Urinary bladder (tissue), 4 donors: Measurements from ENCODE around the gene AMACR. TPM values are rescaled to one million over a fixed set of nuclear protein-coding genes. Genes with fewer than 3 reads are reported as not detected.

ENCODE experiments used
- DNase-seq: peaks from one replicate; pipeline ENCODE4 v3.0.0-alpha.2; 2015; ENCODE audit errors: extremely low spot score
- H3K27ac ChIP-seq: one replicate; pipeline ENCODE4 v1.5.1; 2013; ENCODE audit warnings: low read depth, mild to moderate bottlenecking, moderate library complexity
- H3K36me3 ChIP-seq: one replicate; pipeline ENCODE4 v1.6.1; 2013; ENCODE audit warnings: mild to moderate bottlenecking, moderate library complexity; ENCODE audit not compliant: insufficient read depth
- H3K4me1 ChIP-seq: one replicate; pipeline ENCODE4 v1.6.1; 2013; ENCODE audit warnings: mild to moderate bottlenecking, moderate library complexity; ENCODE audit not compliant: insufficient read depth
- H3K4me3 ChIP-seq: one replicate; pipeline ENCODE4 v1.5.1; 2013; ENCODE audit warnings: low read depth, low read length
- WGBS: extraction: QIAGEN DNeasy Blood & Tissue Kit; methylation state at CpG from one replicate; pipeline ENCODE4 v1.1.7; 2013; 5-methylcytosine and 5-hydroxymethylcytosine counted together
- polyA plus RNA-seq: library from polyadenylated mRNA; stranded (reverse); fragments of 200-250 nt; gene quantifications from one replicate; pipeline ENCODE4 v1.2.3, GENCODE V29; 2013
- total RNA-seq: library from RNA; depleted of rRNA; stranded (reverse); fragments of >200 nt; gene quantifications from one replicate; pipeline ENCODE4 v1.2.3, GENCODE V29; 2014
- donor health status: healthy with polysubstance abuse.
- donor health status: healthy.

AMACR gene
- total and polyA plus RNA-seq, 2 donors: 11.9 to 16.2 TPM

DNA sequence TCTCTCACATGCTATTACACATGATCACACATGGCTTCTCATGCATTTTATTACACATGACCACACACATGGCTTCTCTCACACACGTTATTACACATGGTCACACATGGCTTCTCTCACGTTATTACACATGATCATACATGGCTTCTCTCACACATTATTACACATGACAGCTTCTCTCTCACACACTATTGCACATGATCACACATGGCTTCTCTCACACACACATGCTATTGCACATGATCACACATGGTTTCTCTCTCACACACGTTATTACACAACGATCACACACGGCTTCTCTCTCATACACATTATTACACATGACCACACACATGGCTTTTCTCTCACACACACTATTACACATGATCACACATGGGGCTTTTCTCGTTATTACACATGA, 22.4 kb downstream of the AMACR start:
- Histone ChIP-seq H3K4me3 (no peak overlapping the region), H3K4me1 (no peaks in the 10 kb centered on the region), H3K36me3 (no peaks in the 10 kb centered on the region), H3K27ac (no peak overlapping the region)
- DNase-seq: no peak
- 98% methylated on average over 6 of the region's 6 CpGs for WGBS

DNA sequence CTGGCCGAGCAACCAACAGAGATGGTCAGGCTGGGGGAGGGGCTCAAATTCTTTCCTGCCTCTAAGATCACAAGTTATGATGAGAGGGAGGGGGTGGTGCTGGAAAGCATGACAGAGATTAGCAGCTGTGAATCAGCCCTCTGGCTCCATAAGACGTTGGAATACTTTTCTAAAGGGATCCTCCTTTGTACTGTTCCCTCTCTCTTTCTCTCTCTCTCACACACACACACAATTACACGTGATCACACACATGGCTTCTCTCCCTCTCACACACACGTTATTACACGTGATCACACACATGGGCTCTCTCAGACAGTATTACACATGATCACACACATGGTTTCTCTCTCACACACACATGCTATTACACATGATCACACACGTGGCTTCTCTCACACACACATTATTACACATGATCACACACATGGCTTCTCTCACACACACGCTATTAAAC, 23.2 kb downstream of the AMACR start, which contains the start of gene SLC45A2:
Gene SLC45A2, minus strand, starts transcription at position 23 of the 454 bp plus-strand sequence. CDS start 110 bp downstream, outside the sequence.
- no peak within 1 kb of the TSS for H3K4me3 ChIP-seq
- no peak for DNase-seq
- H3K36me3 ChIP-seq: no peaks in the 10 kb centered on the region
- no peaks in the 10 kb centered on the region for H3K4me1 ChIP-seq
- no peak within 1 kb of the TSS for H3K27ac ChIP-seq
- 79% methylated on average over 7 of the region's 7 CpGs for WGBS

DNA sequence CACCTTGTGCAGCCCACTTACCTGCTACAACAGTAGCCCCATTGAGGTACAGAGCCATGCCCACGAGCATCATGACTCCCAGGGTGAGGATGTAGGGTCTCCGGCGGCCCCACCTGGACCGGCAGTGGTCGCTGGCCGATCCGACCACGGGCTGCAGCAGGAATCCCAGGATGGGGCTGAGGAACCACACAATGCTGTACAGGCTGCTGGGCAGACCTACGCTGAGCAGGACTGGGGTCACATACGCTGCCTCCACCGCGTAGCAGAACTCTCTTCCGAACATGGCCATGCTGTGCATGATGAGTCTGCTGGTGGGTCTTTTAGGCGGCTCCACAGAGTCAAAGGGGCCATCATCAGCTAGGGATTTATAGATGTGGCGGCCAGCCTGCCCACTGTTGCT, 23.7 kb downstream of the AMACR start:
- Histone ChIP-seq H3K36me3 (no peaks in the 10 kb centered on the region), H3K27ac (no peak overlapping the region), H3K4me3 (no peak overlapping the region), H3K4me1 (no peaks in the 10 kb centered on the region)
- DNase-seq: no peak
- 97% methylated on average over 15 of the region's 15 CpGs for WGBS

- Histone ChIP-seq H3K4me3 (no peak overlapping the region), H3K27ac (no peak overlapping the region), H3K36me3 (no peaks in the 10 kb centered on the region), H3K4me1 (no peaks in the 10 kb centered on the region)
- 61% methylated on average over 8 of the region's 8 CpGs for WGBS
- no peak for DNase-seq
Observed at GRCh38 chr5:33981408-33982162, 26.3 kb downstream of the AMACR start.

- no peaks in the 10 kb centered on the region for H3K4me1 ChIP-seq
- no peaks in the 10 kb centered on the region for H3K36me3 ChIP-seq
- DNase-seq: no peak
- no peak overlapping the region for H3K27ac ChIP-seq
- H3K4me3 ChIP-seq: no peak overlapping the region
- WGBS: 91% methylated on average over 3 of the region's 3 CpGs
Observed at GRCh38 chr5:33980030-33980429, 27.8 kb downstream of the AMACR start.

DNA sequence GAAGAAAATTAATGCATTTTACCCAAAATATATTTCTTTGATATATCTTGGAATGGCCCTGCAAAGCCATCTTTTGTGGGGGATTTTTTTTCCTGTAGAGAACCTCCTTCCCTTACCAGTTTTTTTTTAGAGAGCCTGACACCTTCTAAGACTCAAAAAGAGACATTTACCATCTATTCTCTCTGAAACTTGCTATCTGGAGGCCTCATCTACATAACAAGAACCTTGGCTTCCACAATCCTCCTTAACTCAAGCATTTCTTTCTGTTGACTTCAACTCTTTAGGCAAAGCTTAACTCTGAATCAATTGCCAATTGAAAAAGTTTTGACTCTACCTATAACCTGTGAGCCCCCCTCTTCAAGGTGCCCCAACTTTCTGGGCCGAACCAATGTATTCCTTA, 29.5 kb downstream of the AMACR start:
- H3K36me3 ChIP-seq: no peaks in the 10 kb centered on the region
- H3K4me1 ChIP-seq: no peaks in the 10 kb centered on the region
- no peak overlapping the region for H3K4me3 ChIP-seq
- H3K27ac ChIP-seq: no peak overlapping the region
- WGBS: 96% methylated on average over 1 of the region's 1 CpG
- no peak for DNase-seq

DNA sequence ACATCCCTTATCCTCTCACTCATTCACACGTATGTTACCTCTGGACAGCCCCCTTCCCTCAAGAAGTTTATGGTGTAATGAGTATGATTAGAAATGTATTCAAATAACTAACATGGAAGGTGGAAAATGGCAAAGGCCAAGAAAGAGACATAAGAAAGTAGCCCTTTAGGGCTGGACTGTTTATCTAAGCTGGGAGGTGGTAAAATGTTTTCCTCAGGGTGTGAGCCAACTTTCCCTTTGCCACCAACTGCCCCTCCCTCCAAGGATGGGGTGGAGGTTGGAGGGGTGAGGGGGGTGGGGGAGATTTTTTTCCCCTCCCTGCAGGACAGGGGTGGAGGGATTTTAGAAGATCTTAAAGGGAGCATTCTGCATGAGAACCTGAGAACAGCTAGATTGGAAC, 31.5 kb downstream of the AMACR start:
- Histone ChIP-seq H3K27ac (no peak overlapping the region), H3K4me1 (no peaks in the 10 kb centered on the region), H3K36me3 (no peaks in the 10 kb centered on the region), H3K4me3 (no peak overlapping the region)
- no peak for DNase-seq
- 66% methylated on average over 1 of the region's 1 CpG for WGBS

GRCh38 chr5:33975852-33976251, 32.0 kb downstream of the AMACR start:
- 24% methylated on average over 5 of the region's 5 CpGs for WGBS
- H3K36me3 ChIP-seq: no peaks in the 10 kb centered on the region
- DNase-seq: no peak
- no peaks in the 10 kb centered on the region for H3K4me1 ChIP-seq
- no peak overlapping the region for H3K4me3 ChIP-seq
- no peak overlapping the region for H3K27ac ChIP-seq

GRCh38 chr5:33973271-33973670, 34.6 kb downstream of the AMACR start:
- Histone ChIP-seq H3K36me3 (no peaks in the 10 kb centered on the region), H3K4me3 (no peak overlapping the region), H3K4me1 (no peaks in the 10 kb centered on the region), H3K27ac (no peak overlapping the region)
- WGBS: 81% methylated on average over 2 of the region's 2 CpGs
- DNase-seq: no peak

- Histone ChIP-seq H3K27ac (no peak overlapping the region), H3K4me1 (no peaks in the 10 kb centered on the region), H3K36me3 (no peaks in the 10 kb centered on the region), H3K4me3 (no peak overlapping the region)
- 54% methylated on average over 10 of the region's 10 CpGs for WGBS
- DNase-seq: no peak
Observed at GRCh38 chr5:33969572-33970452, 38.0 kb downstream of the AMACR start.

DNA sequence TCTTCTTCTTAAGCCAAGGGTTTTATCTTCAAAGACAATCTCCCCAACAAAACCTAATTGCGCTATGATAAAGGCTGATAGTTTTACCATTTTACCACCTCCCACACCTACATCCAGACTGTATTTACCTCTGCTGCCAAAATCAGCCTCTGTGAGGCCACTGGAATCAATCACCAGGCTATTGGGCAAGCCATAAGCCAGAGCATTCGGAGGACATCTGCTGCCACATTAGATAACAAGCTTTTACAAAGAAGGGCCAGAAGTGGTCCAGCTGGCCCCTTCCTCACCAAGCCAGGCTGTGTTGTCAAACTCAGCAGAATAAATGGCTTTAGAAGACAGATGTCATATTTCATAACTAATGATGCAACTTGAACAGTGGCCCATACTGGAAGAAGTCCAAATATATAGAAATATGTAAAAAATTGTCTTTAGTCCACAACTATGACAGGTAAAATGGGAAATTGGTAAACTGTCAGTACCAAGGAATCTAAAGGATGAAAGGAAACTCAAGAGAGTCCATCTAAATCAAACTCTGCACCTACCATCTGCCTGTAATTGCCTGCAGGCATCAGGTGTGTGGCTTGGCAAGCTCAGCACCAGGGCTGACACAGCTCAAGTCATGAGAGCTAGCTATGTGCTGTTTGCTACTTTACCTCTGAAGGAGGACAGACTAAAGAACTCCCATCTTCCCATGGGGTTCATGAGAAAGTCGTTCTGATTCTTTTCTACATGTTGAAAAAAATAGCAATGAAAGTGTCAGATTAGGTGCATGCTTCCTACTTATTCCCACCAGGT, 39.4 kb downstream of the AMACR start:
- no peaks in the 10 kb centered on the region for H3K4me1 ChIP-seq
- H3K4me3 ChIP-seq: no peak overlapping the region
- H3K27ac ChIP-seq: no peak overlapping the region
- H3K36me3 ChIP-seq: no peaks in the 10 kb centered on the region
- no peak for DNase-seq
- WGBS: 55% methylated on average over 3 of the region's 3 CpGs

DNA sequence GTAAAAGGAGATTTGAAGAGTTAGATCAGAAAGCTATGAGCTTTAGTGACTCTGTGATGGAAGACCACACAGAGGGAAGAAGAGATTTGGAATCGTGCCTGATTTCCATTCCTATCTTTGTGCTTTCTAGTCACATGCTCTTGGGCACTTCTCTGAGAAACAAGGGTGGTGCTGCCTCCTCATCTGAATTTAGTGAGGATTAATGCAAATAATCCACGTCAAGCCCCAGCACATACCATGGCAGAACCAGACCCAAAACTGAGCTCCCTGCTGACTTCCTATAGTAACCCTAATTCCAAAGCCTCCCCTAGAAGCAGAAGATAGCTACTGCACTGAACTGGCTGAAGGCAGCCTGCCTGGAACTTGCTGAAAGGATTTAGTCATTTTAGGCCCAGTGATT, 41.0 kb downstream of the AMACR start:
- no peak overlapping the region for H3K27ac ChIP-seq
- WGBS: 47% methylated on average over 2 of the region's 2 CpGs
- H3K4me3 ChIP-seq: no peak overlapping the region
- no peaks in the 10 kb centered on the region for H3K36me3 ChIP-seq
- H3K4me1 ChIP-seq: no peaks in the 10 kb centered on the region
- no peak for DNase-seq

DNA sequence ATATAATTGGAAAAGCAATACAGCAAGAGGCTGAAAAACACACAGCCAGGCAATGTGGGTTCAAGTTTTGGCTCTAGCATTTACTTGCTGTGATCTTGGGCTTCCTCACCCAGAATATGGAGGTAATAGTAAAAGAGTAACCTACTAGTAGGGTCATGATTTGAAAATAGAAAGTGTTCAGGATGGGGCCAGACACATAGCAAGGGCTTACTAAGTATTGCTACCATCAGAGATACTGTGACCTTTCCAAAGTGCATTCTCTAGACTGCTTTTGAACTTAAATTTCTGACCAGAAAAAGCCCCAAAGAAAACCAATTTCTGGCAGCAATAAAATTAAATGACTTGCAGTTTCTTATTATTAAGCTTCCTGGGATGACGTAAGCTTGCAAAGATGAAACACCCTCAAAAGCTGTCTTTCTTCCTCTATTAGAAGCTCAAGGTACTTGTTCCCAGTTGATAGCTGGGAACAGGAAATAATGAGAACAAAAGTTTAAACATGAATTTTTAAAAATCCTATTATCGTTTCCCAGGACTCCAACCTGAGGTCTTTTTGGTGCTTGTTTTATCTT, 43.6 kb downstream of the AMACR start:
- no peaks in the 10 kb centered on the region for H3K4me1 ChIP-seq
- H3K27ac ChIP-seq: no peak overlapping the region
- H3K36me3 ChIP-seq: no peaks in the 10 kb centered on the region
- H3K4me3 ChIP-seq: no peak overlapping the region
- DNase-seq: no peak
- 81% methylated on average over 2 of the region's 2 CpGs for WGBS
